ENCODE results near the gene EHF.
A peak's percentile ranks its signal among the peaks of the same experiment; 100 is the strongest.

EHF gene

DNA sequence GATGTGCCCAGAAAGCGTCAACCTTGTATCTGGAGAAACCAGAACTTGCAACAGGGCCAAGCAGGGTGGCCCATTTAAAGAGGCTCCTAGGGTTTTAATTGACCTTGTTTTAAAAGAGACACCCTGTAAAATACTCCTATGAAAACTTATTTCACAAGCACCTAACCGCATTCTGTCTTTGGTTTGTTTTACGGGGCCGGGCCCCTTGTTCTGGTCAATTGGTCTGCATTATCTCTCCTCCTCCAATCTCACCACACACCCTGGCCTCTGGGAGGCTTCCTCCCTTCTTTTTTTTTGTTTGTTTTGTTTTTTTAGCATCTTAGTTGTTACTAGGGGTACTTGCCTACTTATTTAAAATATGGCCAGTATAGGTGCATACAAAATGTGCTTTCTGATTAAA lies 4.7 kb downstream of the EHF start:
- no peak for DNase-seq (ENCODE audit: low spot score)

DNA sequence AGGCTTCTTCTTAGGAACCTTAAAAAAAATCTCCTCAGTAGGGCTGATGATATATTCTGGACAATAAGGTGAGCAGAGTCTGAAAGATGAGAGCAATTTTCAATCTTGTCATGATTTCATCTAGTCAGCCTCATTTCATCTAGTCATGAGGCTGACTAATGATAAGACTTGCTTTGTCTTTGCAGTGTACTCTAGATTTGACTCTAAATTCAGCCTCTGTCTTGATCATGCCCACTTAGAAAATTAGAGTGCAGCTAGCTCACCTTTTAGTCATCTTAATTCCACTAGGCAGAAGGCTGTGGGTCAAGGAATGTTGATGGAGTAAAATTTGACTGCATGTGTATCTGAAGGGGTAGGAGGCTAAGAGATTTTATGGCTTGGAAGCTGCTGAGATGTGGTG lies 5.5 kb downstream of the EHF start:
- DNase-seq (ENCODE audit: low spot score), result no peak

DNA sequence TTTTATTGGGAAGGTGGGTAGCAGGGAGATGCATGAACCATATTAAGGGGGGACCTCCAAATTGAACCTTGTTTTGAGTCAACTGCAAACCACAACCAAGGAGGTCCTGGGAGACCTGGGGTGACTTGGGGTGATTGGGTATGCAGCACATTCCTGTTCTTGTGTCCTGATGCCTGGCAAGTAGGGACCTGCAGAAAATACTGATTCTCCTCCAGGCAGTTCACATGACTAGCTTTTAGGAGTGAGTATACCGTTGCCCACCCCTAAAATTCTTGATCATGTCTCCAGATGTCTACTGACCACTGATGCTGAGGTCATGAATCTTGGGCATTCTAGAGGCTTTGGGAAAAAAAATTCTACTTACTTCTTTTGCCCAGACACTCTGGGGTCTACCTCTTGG lies 6.3 kb downstream of the EHF start:
- DNase-seq (ENCODE audit: low spot score), result no peak

DNA sequence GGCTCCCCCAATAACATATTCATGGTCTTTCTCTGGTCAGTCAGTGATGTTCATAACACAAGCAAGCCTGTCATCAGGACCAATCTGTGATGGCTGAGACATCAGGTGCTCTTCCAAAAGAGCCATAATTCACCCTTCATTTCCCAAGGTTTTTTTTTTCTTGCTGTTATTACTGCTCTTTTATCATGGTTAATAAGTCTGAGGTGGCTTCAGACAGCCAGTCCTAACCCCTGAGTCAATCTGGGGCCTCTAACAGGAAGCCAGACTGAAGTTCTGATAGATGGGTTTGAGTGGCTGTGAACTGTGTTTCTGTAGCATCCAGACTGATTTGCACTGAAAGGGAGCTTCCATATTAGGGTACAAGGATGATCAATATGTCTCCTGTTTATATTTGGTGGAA lies 8.8 kb downstream of the EHF start:
- no peak for DNase-seq (ENCODE audit: low spot score)

DNA sequence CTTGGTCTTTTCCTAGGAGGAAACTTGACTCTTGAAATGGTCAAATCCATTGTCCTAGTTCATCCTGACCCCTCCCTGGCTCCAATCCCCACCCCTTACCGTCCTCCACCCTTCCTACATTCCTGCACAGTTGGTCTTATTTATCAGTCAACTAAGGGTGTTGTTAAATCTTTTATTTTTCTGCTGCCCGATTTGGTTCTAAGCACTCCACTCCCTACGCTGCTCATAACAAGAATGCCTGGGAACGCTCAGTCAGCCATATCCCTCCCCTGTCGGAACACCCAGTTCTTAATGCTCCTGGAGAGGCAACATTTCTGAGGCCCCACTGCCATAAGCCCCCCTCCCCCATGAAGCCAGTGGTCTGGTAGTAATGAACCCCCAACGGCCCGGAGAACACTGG lies 9.7 kb downstream of the EHF start:
- DNase-seq (ENCODE audit: low spot score), result peak; percentile 66

DNA sequence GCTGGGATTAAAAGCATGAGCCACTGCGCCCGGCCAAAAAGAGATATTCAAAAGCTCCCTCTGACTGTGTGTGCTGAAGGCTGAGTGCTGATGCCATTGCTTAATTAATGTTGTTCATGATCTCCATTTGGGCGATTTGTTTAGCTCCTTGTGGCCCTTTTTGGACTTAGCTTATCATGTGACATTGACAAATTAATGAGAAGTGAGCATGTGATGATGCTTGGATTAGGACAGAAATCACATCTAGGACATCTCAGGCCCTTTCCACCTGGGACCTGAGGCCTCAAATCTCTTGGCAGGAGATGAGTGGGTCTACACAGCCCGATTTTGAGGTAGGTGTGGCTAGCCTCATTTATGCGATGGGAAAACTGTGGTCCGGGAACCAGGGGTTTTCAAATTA lies 10.4 kb downstream of the EHF start:
- no peak for DNase-seq (ENCODE audit: low spot score)

DNA sequence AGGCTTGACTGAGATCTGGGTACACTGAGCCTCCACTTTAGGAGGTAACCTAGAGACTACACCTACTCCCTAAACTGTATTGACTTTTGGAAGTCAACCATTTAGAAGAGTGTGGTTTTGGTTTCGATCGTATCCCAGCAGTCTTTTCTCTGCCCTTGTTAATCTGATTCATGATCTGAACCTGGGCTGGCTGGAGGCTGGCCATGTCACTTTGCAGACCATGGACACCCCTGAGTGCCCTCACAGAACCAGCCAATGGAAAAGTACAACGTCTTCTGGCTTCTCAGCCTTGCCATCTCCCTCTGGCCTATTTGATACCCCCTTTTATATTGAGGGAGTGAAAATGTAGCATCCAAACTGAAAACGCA lies 10.8 kb downstream of the EHF start:
- DNase-seq (ENCODE audit: low spot score), result no peak

DNA sequence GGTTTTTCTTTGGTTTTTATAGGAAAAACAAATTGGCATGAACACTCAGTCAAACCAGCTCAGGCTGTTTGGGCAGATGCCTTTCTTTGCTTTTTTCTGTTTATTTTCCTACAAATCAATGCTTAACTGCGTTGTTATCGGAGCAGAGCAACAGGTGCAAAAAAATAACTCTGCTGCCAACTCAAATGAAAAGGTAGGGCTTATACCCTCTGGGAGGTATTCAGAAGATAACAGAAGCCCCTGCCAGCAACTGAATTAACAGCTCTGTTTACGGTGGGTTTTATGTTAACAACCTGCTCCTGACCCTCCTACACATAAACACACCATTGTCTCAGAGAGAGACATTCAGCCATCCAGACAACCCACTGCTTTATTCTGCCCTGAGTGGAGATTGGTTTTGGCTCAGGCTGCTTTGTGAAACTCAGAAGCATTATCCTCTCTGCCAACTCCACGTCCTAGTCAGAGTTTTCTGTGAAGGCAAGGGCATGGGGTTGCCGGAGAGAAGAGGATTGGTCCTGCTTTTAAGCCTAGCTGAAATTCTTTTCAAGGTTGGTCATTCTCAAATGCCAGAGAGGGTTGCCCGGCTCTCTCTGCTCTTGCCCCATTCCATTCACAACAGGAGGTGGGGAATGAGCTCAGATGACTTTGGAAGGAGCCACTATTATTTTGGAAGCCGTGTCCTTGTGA lies 11.4 kb downstream of the EHF start:
- peak; percentile 61 for DNase-seq (ENCODE audit: low spot score)

DNA sequence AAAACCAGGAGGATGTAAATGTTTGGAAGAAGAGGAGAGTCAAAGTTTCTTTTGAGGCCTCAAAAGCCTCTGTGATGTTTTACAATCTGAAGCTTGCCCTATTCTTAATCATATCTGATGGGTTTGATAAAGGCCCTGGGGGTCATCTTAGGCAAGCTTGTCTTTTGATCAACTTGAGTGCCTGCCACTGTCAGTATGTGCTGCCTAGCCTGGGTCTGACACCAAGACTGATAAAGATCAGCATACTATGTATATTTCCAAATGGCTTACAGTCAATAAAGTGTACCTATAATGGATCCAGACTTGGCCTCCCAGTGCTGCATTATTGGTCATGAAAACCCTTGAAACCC lies 12.7 kb downstream of the EHF start:
- no peak for DNase-seq (ENCODE audit: low spot score)

DNA sequence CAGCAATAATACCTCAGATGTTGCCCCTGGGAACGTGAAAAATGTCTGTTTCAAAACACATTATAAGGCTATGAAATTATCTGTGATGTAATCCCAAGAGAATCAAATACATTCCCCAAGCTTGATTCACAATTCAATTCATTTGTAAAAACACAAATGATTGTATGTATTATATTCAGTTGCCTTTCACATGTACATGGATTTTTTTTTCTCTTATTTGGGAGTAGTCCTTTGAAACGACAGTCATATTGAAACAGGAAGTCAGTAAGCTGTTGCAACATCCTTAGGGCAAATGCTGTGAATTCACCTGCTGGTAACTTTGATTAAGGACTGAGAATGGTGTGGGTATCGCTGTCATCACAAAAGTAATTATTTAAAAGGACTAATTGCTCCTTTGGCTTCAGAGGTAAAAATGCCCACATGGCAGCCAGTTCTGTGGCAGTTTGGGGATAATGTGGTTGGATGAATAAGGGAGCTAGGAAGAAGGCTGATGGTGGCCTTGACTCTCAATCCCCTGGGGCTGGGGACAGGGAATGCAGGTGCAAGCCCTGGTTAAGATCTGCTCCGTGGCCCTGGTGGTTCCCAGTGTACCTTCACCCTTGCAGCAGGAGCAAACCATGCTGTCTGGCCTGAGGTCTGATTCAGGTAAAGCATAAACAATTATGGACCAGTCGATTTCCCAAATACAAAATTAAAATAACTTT lies 13.2 kb downstream of the EHF start:
- DNase-seq (ENCODE audit: low spot score), result no peak

DNA sequence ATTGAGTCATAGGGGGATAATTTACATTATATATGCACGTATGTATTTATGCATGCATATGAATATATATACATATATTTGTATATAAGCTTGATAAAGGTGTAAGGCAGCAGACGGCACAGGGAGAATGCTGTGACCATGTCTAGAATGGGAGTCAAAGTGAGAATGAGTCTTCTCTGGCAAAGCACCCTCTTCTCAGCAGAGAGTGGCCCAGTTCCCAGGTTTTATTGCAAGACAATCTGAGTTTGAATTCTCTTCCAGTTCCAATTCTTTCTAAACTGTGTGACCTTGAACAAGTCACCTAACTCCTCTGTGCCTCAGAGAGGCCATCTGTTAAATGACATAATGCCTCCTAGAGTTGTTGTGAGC lies 13.8 kb downstream of the EHF start:
- no peak for DNase-seq (ENCODE audit: low spot score)

DNA sequence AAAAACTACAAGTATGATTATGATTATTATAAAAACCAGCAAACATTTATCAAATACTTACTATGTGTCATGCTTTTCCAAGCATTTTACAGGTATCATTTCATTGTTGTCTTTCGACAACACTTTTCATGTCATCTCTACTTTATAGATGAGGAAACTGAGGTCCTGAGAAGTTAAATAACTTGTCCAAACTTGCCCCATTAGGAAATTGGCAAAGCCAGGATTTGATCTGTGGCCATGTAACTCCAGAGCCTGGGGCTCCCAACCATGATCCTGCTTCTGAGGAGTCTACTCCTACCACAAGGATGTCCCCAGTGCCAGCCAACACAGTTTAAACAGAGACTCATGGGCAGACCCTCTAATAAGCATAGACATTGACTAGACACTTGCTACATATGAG lies 15.2 kb downstream of the EHF start:
- no peak for DNase-seq (ENCODE audit: low spot score)

DNA sequence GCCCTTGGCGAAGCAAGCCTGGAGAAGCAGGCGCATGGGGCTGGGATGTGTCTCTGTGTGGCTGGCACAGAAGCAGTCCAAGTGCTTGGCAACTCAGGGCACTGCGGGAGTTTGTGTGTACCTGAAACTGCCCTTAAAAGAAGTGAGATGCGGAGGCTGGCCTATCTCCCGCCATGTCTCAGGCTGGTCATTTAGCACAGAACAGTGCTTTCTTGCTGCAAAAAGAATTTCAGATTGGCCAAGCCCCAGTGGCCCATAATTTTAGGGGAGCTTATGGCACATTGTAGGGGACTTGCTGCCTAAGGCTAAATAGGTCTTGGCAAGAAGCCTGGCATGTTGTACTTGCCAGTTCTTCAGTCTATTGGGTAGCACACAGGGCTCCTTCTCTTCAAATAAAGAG lies 16.4 kb downstream of the EHF start:
- DNase-seq (ENCODE audit: low spot score), result no peak

DNA sequence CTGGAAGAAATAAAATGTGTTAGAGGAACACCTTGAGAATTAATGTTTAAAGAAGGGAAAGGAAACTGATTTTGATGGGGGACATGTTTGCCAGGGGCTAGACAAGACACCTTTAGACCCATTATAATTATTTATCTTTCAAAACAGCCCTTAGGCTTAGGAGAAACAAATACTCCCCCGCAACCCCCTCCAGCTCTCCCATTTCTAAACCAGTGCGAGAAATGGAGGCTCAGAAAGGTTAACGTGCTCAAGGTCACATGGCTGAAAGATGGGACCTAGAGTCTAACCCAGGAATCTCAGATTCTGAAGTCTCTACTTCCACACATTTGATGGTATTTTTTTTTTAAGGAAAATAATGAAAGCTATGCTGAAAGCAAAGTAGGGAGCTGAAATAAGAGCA lies 18.0 kb downstream of the EHF start:
- no peak for DNase-seq (ENCODE audit: low spot score)

DNA sequence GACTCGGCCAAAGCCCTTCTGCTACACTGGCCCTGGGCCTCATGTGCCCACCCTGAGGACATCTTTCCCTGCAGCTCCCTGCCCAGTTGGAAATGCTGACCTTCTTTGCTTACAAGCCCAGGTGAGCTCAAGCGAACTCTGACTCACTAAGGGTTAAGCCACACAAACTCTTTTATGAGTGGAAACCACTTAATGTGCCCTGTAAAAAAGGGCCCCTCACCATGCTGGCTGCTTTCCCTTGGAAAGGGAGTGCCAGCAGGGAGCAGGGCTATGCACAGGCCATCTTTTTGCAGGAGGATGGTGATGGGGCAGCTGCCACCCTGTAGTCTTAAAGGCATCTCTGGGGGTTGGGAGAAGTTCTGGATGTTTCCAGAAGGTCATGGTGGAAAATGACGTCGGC lies 18.7 kb downstream of the EHF start:
- DNase-seq (ENCODE audit: low spot score), result peak; percentile 75

DNA sequence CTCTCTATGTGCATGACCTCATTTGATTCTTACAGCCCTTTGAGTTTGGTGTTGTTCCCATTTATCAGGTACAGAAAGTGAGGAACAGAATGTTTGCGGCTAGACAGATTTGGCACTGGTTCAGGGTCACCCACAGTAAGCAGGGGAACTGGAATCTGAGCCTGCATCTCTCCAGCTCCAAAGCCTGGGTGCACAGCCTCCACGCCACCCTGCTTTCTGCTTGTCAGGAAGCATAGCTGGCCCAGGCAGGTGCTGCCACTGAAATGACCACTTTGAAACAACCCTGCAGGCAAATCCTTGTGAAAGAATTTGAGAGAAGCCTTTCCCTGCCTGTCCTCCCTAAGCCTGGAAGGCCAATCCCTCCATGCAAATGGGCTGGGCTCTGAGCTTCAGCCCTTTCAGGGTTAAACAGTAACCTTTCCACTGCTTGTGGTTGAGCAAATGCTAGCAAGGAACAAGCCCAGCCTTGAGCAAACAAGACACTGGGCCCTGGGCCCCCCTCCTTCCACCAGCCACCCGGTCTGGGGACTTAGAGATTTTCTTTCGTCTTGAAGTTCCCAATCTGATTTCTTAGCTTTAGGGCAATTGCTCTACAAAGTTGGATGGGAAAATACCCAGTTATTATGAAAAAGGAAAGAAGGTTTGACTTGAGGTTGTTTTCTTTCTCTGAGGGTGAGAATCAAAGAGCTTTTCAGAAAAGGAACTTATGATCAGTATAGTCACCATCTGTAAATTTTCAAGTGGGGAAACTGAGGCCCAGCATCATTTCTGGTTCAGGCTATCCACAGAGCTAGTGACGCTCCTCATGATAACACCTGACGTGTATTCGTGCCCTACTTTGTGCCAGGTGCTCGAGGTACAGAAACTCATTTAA lies 19.4 kb downstream of the EHF start:
- peak; percentile 92 for DNase-seq (ENCODE audit: low spot score)

DNA sequence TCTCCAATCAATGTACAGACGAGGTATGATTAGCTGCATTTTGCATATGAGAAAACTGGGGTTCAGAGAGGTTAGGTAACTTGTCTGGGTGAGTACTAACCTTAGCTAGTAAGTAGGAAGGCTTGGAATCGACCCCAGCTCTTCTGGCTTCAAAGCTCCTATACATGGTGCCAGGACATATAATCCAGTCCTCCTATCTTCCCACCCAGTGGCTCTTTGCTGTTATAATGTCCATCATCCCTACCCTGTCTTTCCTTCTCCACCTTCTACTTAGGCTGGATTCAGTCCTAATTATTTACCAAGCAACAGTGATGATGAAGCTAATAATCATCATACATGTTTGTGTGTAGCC lies 20.0 kb downstream of the EHF start:
- no peak for DNase-seq (ENCODE audit: low spot score)

DNA sequence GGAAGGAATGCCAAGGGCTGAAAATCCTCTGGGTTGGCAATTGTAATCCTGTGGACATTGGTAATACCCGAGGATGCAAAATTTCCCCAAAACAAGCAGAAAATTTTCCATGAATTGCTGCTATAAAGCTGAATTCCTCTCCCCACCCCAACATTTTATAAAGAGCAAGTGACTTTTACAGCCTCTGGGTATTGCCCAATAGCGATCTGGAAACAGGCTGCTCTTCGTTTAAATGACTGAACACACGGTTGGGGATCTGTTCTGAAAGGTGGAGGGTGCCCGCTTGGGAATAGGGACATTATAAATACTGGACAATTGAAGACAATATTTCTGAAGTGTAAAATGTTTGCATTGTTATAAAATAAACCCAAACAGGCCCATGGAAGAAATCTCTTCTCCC lies 20.6 kb downstream of the EHF start:
- DNase-seq (ENCODE audit: low spot score), result peak; percentile 68

DNA sequence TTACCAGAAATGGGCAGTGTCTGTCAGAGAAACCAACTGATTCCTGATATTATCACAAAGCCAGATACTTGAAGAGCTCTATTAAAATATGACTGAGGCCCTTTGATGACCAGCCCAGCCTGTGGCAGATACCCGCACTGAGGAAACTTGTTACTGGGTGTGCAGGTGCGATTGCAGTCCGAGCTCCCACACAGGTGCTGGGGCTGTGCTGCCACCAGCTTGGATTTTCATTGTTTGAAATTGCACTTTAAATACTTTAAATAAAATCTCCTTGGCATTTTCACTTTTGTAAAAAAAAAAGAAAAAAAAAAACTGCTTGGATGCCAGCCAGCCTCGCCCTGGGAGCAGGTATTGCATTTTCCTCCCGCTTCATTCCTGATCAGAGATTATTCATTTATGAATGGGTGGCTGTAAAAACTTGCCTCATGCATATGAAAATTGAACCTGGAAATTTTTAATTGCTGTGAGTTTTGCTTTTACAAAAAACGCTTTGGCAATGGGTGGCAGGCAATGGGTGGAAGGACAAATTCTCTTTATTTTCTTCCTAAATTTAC lies 21.2 kb downstream of the EHF start:
- DNase-seq (ENCODE audit: low spot score), result peak; percentile 71

DNA sequence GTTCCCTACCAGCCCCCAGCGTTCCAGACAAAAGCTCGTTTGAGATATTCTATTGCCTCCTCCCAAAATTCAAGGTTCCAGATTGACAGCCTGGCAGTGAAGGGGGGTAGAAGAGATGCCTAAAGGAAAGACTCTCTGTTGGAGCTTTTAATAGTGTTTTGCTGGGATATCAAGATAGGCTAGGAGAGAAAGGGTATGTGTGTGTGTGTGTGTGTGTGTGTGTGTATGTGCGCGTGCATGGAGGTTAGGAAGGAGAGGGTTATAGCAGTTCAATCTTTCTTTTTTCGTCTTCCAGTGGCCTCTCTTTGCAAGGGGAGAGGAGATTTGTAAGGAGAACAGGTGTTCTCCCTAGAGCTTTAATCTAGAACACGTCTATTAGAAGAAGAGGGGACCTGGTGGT lies 22.0 kb downstream of the EHF start:
- DNase-seq (ENCODE audit: low spot score), result no peak

DNA sequence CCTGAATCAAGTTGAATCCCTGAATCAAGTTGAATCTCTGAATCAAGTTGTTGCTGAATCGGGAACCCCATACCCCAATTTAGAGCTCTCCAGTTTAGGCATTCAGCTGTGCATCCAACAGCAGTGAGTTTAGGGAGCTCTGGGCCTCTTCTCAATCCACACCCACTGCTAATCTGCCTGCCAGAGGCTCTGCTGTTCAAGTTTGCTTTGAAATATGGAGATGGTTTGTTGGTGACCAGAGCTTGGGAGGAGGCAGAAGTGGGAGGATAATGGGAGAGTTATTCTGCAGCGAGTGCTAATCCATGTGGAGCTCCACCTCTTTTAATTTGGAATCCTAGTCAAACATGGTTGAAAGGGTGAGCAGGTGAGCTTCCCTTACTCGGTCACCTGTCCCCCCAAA lies 22.4 kb downstream of the EHF start:
- DNase-seq (ENCODE audit: low spot score), result no peak

DNA sequence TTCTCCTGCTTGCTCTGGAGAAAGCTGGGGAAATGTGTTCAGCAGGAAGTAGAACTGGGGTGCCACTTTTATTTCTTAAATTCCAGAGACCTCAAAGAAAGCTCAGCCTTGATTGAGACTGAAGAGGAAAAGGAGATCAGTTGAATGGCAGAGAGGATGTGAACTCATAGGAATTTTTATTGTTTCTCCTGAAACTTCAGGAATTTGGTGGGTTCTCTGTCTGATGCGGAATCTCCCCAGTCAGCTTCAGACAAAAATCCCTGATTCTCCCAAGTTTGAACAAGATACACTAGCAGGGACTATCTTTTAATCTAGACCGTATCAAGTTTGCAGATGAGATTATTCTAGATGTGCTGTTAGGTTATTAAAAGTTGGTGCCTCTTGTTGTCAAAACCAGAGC lies 23.0 kb downstream of the EHF start:
- DNase-seq (ENCODE audit: low spot score), result no peak

All from LoVo (cell line).